Effector memory CD8-positive, alpha-beta T cell (primary cell): ENCODE data around the gene DNLZ.

Experiments
- ATAC-seq: fragments of 150-1000 bp; cut with Tn5 transposase; replicated peaks from 2 replicates; pipeline ENCODE4 v1.10.0; 2021; ENCODE audit warnings: mild to moderate bottlenecking, moderate library complexity
- DNase-seq, 3 experiments: peaks; one replicate each; pipeline ENCODE4 v3.0.0; 2021
- H3K27ac Mint-ChIP-seq, 2 donors: one replicate each; pipeline ENCODE4 v1.8.0; 2022; ENCODE audit warnings: mild to moderate bottlenecking in 2 of 2, mixed read lengths in 2 of 2, moderate library complexity in 2 of 2
- H3K27me3 Mint-ChIP-seq, 2 donors: one replicate each; pipeline ENCODE4 v1.8.0; 2022; ENCODE audit warnings: mixed read lengths in 2 of 2
- H3K36me3 Mint-ChIP-seq: one replicate; pipeline ENCODE4 v1.8.0; 2022; ENCODE audit warnings: mild to moderate bottlenecking, moderate library complexity, mixed read lengths; ENCODE audit not compliant: insufficient read depth
- H3K4me1 Mint-ChIP-seq, 2 donors: one replicate each; pipeline ENCODE4 v1.8.0; 2022; ENCODE audit warnings: low read depth in 2 of 2, mixed read lengths in 2 of 2
- H3K4me3 Mint-ChIP-seq, 2 donors: one replicate each; pipeline ENCODE4 v1.8.0; 2022; ENCODE audit warnings: mild to moderate bottlenecking in 2 of 2, mixed read lengths in 2 of 2, moderate library complexity in 2 of 2
- H3K9me3 Mint-ChIP-seq, 2 donors: one replicate each; pipeline ENCODE4 v1.8.0; 2022; ENCODE audit warnings: mixed read lengths in 2 of 2

Gene DNLZ

GRCh38 chr9:136338511-136338910, 25.0 kb downstream of the DNLZ start:
- DNase-seq = no peak
- peaks cover 0 to 1% of the 10 kb centered on the region in 2 donors for H3K4me1 Mint-ChIP-seq
- no peak for ATAC-seq
- H3K9me3 Mint-ChIP-seq = no peaks in the 10 kb centered on the region
- no peaks in the 10 kb centered on the region for H3K36me3 Mint-ChIP-seq
- H3K27ac Mint-ChIP-seq = no peak overlapping the region
- no peak overlapping the region for H3K4me3 Mint-ChIP-seq
- H3K27me3 Mint-ChIP-seq = no peaks in the 10 kb centered on the region

- H3K36me3 Mint-ChIP-seq = no peaks in the 10 kb centered on the region
- H3K4me3 Mint-ChIP-seq = no peak overlapping the region
- ATAC-seq (no peak), DNase-seq (no peak)
- no peaks in the 10 kb centered on the region for H3K27me3 Mint-ChIP-seq
- no peak overlapping the region for H3K27ac Mint-ChIP-seq
- H3K9me3 Mint-ChIP-seq = no peaks in the 10 kb centered on the region
- H3K4me1 Mint-ChIP-seq = peaks cover 0 to 2% of the 10 kb centered on the region in 2 donors
Measured at GRCh38 chr9:136337416-136338395, 25.8 kb downstream of the DNLZ start.

GRCh38 chr9:136336881-136337280, 26.7 kb downstream of the DNLZ start:
- Mint-ChIP-seq H3K4me1 (peaks cover 0 to 2% of the 10 kb centered on the region in 2 donors), H3K9me3 (no peaks in the 10 kb centered on the region), H3K36me3 (peaks cover 3% of the 10 kb centered on the region), H3K4me3 (no peak overlapping the region), H3K27me3 (no peaks in the 10 kb centered on the region), H3K27ac (no peak overlapping the region)
- DNase-seq (no peak), ATAC-seq (no peak)

- Mint-ChIP-seq H3K4me3 (no peak overlapping the region), H3K27ac (no peak overlapping the region), H3K27me3 (no peaks in the 10 kb centered on the region), H3K4me1 (peaks cover 0 to 4% of the 10 kb centered on the region in 2 donors), H3K9me3 (no peaks in the 10 kb centered on the region), H3K36me3 (peaks cover 3% of the 10 kb centered on the region)
- DNase-seq (no peak), ATAC-seq (no peak)
Measured at GRCh38 chr9:136336156-136336870, 27.2 kb downstream of the DNLZ start.

GRCh38 chr9:136335296-136336155, 28.0 kb downstream of the DNLZ start:
- H3K36me3 Mint-ChIP-seq = peaks cover 3% of the 10 kb centered on the region
- DNase-seq (no peak), ATAC-seq (no peak)
- no peaks in the 10 kb centered on the region for H3K27me3 Mint-ChIP-seq
- no peak overlapping the region for H3K27ac Mint-ChIP-seq
- no peaks in the 10 kb centered on the region for H3K9me3 Mint-ChIP-seq
- H3K4me1 Mint-ChIP-seq = peaks cover 0 to 4% of the 10 kb centered on the region in 2 donors
- H3K4me3 Mint-ChIP-seq = no peak overlapping the region

GRCh38 chr9:136334541-136334940, 29.0 kb downstream of the DNLZ start:
- no peak for DNase-seq
- ATAC-seq = no peak

GRCh38 chr9:136333486-136333885, 30.1 kb downstream of the DNLZ start:
- Mint-ChIP-seq H3K9me3 (no peaks in the 10 kb centered on the region), H3K36me3 (peaks cover 3% of the 10 kb centered on the region), H3K4me3 (no peak overlapping the region), H3K27ac (no peak overlapping the region), H3K4me1 (peaks cover 0 to 2% of the 10 kb centered on the region in 2 donors), H3K27me3 (no peaks in the 10 kb centered on the region)
- no peak for DNase-seq
- ATAC-seq = no peak

More at GRCh38 chr9:136334541-136334940, 29.0 kb downstream of the DNLZ start:
- Mint-ChIP-seq H3K27ac (no peak overlapping the region), H3K27me3 (no peaks in the 10 kb centered on the region), H3K4me3 (no peak overlapping the region), H3K4me1 (peaks cover 0 to 4% of the 10 kb centered on the region in 2 donors), H3K9me3 (no peaks in the 10 kb centered on the region), H3K36me3 (peaks cover 3% of the 10 kb centered on the region)

GRCh38 chr9:136333045-136333444, 30.5 kb downstream of the DNLZ start:
- peaks cover 0 to 2% of the 10 kb centered on the region in 2 donors for H3K4me1 Mint-ChIP-seq
- no peak overlapping the region for H3K4me3 Mint-ChIP-seq
- H3K27me3 Mint-ChIP-seq = no peaks in the 10 kb centered on the region
- peaks cover 3% of the 10 kb centered on the region for H3K36me3 Mint-ChIP-seq
- ATAC-seq (no peak), DNase-seq (no peak)
- no peaks in the 10 kb centered on the region for H3K9me3 Mint-ChIP-seq
- H3K27ac Mint-ChIP-seq = no peak overlapping the region

GRCh38 chr9:136332482-136332983, 31.0 kb downstream of the DNLZ start:
- ATAC-seq (no peak), DNase-seq (no peak)
- peaks cover 3% of the 10 kb centered on the region for H3K36me3 Mint-ChIP-seq
- no peak overlapping the region for H3K4me3 Mint-ChIP-seq
- no peaks in the 10 kb centered on the region for H3K9me3 Mint-ChIP-seq
- H3K27me3 Mint-ChIP-seq = no peaks in the 10 kb centered on the region
- no peak overlapping the region for H3K27ac Mint-ChIP-seq
- H3K4me1 Mint-ChIP-seq = peaks cover 0 to 2% of the 10 kb centered on the region in 2 donors

- Mint-ChIP-seq H3K27me3 (no peaks in the 10 kb centered on the region), H3K9me3 (no peaks in the 10 kb centered on the region), H3K4me1 (peaks cover 0 to 2% of the 10 kb centered on the region in 2 donors), H3K4me3 (no peak overlapping the region), H3K27ac (no peak overlapping the region), H3K36me3 (peaks cover 3% of the 10 kb centered on the region)
- ATAC-seq = no peak
- no peak for DNase-seq
Measured at GRCh38 chr9:136331556-136332481, 31.7 kb downstream of the DNLZ start.

GRCh38 chr9:136331030-136331429, 32.5 kb downstream of the DNLZ start:
- no peak for DNase-seq
- no peak for ATAC-seq
- Mint-ChIP-seq H3K4me1 (peaks cover 0 to 2% of the 10 kb centered on the region in 2 donors), H3K4me3 (no peak overlapping the region), H3K36me3 (peaks cover 3% of the 10 kb centered on the region), H3K9me3 (no peaks in the 10 kb centered on the region), H3K27me3 (no peaks in the 10 kb centered on the region), H3K27ac (no peak overlapping the region)

GRCh38 chr9:136330406-136330990, 33.0 kb downstream of the DNLZ start:
- Mint-ChIP-seq H3K36me3 (peaks cover 3% of the 10 kb centered on the region), H3K4me1 (peaks cover 0 to 2% of the 10 kb centered on the region in 2 donors), H3K27ac (no peak overlapping the region), H3K27me3 (no peaks in the 10 kb centered on the region), H3K4me3 (no peak overlapping the region), H3K9me3 (no peaks in the 10 kb centered on the region)
- DNase-seq (no peak), ATAC-seq (no peak)
